Neural progenitor cell (in vitro differentiated cells): ENCODE results near the gene PTH2. TPM values are rescaled to one million over a fixed set of nuclear protein-coding genes. Genes with fewer than 3 reads are reported as not detected.

Source experiments
- DNase-seq: peaks from one replicate; pipeline ENCODE4 v3.0.0-alpha.2; 2016; ENCODE audit warnings: low spot score
- H2AFZ ChIP-seq: fragments of 200-600 bp; sonication (generic); replicated peaks from 2 replicates; pipeline ENCODE4 v1.6.1; 2016; ENCODE audit warnings: antibody characterized with exemption
- H3F3A ChIP-seq: fragments of 200-600 bp; sonication (generic); 2 replicates; pipeline ENCODE4 v1.6.1; 2016; ENCODE audit warnings: antibody characterized with exemption, low read depth
- H3K27ac ChIP-seq: fragments of 200-600 bp; sonication (generic); 2 replicates; pipeline ENCODE4 v1.5.1; 2016; ENCODE audit warnings: mild to moderate bottlenecking
- H3K27me3 ChIP-seq: fragments of 200-600 bp; sonication (generic); 2 replicates; pipeline ENCODE4 v1.6.1; 2016; ENCODE audit warnings: mild to moderate bottlenecking, moderate library complexity
- H3K36me3 ChIP-seq: fragments of 200-600 bp; sonication (generic); 2 replicates; pipeline ENCODE4 v1.5.1; 2016
- H3K4me1 ChIP-seq: fragments of 200-600 bp; sonication (generic); 2 replicates; pipeline ENCODE4 v1.6.1; 2016; ENCODE audit warnings: mixed run types
- H3K4me2 ChIP-seq: fragments of 200-600 bp; sonication (generic); 2 replicates; pipeline ENCODE4 v1.6.1; 2016
- H3K4me3 ChIP-seq: fragments of 200-600 bp; sonication (generic); 2 replicates; pipeline ENCODE4 v1.5.1; 2016
- H3K79me2 ChIP-seq: fragments of 200-600 bp; sonication (generic); 2 replicates; pipeline ENCODE4 v1.6.1; 2016; ENCODE audit warnings: low read depth
- H3K9ac ChIP-seq: fragments of 200-600 bp; sonication (generic); 2 replicates; pipeline ENCODE4 v1.6.1; 2016
- H3K9me3 ChIP-seq: fragments of 200-600 bp; sonication (generic); 2 replicates; pipeline ENCODE4 v1.5.1; 2016; ENCODE audit warnings: low read depth
- H4K20me1 ChIP-seq: fragments of 200-600 bp; sonication (generic); 2 replicates; pipeline ENCODE4 v1.6.1; 2016; ENCODE audit warnings: low read depth
- H3K27ac Mint-ChIP-seq: 3 replicates; pipeline ENCODE4 v1.8.0; 2021; ENCODE audit warnings: mixed read lengths
- H3K27me3 Mint-ChIP-seq: 2 replicates; pipeline ENCODE4 v1.8.0; 2022; ENCODE audit warnings: low read depth, mild to moderate bottlenecking, inconsistent platforms, moderate library complexity, mixed read lengths; ENCODE audit not compliant: insufficient read depth
- H3K36me3 Mint-ChIP-seq: 3 replicates; pipeline ENCODE4 v1.8.0; 2021; ENCODE audit warnings: mixed read lengths
- H3K4me1 Mint-ChIP-seq: 3 replicates; pipeline ENCODE4 v1.8.0; 2021; ENCODE audit warnings: mixed read lengths
- H3K4me3 Mint-ChIP-seq: 3 replicates; pipeline ENCODE4 v1.8.0; 2021; ENCODE audit warnings: mild to moderate bottlenecking, moderate library complexity, mixed read lengths
- H3K9me3 Mint-ChIP-seq: 3 replicates; pipeline ENCODE4 v1.8.0; 2020; ENCODE audit warnings: mixed read lengths
- EZH2 ChIP-seq: fragments of 200-600 bp; sonication (generic); IDR thresholded peaks from 2 replicates; pipeline ENCODE4 v1.6.1; 2017; ENCODE audit warnings: antibody characterized with exemption, mild to moderate bottlenecking, moderate library complexity
- EZH2phosphoT487 ChIP-seq: fragments of 200-600 bp; sonication (generic); IDR thresholded peaks from 2 replicates; pipeline ENCODE4 v1.6.1; 2017; ENCODE audit warnings: antibody characterized with exemption
- total RNA-seq: library from RNA; depleted of rRNA; stranded (reverse); fragments of >200 nt; gene quantifications from 2 replicates; pipeline ENCODE4 v1.2.3, GENCODE V29; 2015; ENCODE audit warnings: low replicate concordance
- TF ChIP-seq, protein P1 (sequence below): fragments of 200-600 bp; sonication (generic); IDR thresholded peaks from 2 replicates; pipeline ENCODE4 v1.5.1; 2017; ENCODE audit warnings: antibody characterized with exemption, mild to moderate bottlenecking

PTH2 gene
- total RNA-seq, 1 donor from 2014 or later = not detected

DNA sequence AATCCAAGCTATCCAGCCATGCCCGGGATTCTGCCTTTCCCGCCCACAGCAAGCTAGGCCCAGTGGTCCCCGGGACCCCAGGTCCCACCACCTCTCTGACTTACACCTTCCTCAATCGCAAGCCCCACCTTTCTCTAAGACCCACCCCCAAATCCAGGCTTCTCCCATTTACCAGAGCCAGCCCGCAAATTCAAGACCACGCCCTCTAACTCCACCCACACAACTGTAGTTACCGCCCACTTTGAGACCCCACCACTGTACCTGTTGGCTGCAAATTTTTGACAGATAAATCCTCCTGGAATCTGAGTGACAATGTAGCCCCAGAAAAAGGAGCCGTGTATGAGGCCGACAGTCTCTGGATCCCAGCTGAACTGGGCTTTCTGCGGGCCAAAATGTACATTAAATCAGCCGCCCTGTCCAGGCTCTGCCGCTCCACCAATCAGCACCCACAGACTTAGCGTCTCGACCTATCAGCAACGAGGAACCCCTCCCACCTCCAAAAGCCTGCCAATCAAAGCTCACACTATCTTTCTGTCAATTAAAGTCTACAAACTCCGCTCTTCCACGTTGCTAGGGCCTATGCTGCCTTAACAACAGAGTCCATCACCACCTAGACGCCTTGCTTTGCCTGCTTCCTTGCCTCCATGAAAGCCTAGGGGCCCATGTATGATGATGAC lies 11.8 kb upstream of the PTH2 start:
- Mint-ChIP-seq H3K27ac (peak overlapping the region; percentile 23), H3K36me3 (peaks cover 2% of the 10 kb centered on the region), H3K4me1 (peaks cover 19% of the 10 kb centered on the region), H3K4me3 (peak overlapping the region; percentile 60), H3K9me3 (peaks cover 9% of the 10 kb centered on the region), H3K27me3 (peaks cover 74% of the 10 kb centered on the region)
- no peak overlapping the region for H3K4me3 ChIP-seq
- H3K27me3 ChIP-seq = peaks cover 96% of the 10 kb centered on the region
- H3F3A ChIP-seq = peaks cover 43% of the 10 kb centered on the region
- DNase-seq = no peak
- H3K4me1 ChIP-seq = peaks cover 12% of the 10 kb centered on the region
- no peak overlapping the region for H2AFZ ChIP-seq
- H3K9me3 ChIP-seq = no peaks in the 10 kb centered on the region
- H4K20me1 ChIP-seq = no peaks in the 10 kb centered on the region
- no peaks in the 10 kb centered on the region for H3K79me2 ChIP-seq
- no peak overlapping the region for H3K9ac ChIP-seq
- H3K36me3 ChIP-seq = no peaks in the 10 kb centered on the region
- no peak overlapping the region for H3K4me2 ChIP-seq
- H3K27ac ChIP-seq = no peak overlapping the region
- no peak for TF ChIP-seq EZH2phosphoT487
- TF ChIP-seq EZH2 = no peak
- TF ChIP-seq, protein P1, sequence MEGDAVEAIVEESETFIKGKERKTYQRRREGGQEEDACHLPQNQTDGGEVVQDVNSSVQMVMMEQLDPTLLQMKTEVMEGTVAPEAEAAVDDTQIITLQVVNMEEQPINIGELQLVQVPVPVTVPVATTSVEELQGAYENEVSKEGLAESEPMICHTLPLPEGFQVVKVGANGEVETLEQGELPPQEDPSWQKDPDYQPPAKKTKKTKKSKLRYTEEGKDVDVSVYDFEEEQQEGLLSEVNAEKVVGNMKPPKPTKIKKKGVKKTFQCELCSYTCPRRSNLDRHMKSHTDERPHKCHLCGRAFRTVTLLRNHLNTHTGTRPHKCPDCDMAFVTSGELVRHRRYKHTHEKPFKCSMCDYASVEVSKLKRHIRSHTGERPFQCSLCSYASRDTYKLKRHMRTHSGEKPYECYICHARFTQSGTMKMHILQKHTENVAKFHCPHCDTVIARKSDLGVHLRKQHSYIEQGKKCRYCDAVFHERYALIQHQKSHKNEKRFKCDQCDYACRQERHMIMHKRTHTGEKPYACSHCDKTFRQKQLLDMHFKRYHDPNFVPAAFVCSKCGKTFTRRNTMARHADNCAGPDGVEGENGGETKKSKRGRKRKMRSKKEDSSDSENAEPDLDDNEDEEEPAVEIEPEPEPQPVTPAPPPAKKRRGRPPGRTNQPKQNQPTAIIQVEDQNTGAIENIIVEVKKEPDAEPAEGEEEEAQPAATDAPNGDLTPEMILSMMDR = no peak

DNA sequence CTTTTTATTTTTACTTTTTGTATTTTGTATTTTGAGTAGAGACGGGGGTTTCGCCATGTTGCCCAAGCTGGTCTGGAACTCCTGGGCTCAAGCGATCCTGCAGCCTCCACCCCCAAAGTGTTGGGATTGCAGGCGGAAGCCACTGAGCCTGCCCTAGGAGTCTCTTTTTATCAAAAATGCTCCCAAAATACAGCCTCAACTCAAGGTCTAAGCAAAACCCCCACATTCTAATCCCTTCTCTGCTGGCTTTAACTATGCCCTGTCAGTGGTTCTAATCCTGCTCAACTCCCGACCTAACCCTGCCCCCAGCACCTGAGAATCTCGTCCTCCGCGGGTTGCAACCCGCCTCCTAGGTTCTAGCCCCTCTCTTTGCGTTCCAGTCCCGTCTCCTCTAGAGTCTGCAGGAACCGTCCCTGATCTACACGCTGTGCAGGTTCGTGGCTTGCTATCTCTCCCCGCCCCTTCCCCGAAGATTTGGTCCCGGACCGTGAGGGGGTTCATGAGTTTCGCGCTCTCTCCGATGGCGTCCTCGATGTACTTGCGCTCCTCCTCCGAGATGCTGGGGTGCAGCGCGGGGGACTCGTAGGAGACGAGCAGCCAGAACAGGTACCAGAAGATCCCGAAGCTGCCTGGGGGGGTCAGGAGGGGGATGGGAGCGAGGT lies 10.1 kb upstream of the PTH2 start:
- Histone ChIP-seq H3K4me2 (no peak overlapping the region), H3K36me3 (no peaks in the 10 kb centered on the region), H3K4me1 (peaks cover 21% of the 10 kb centered on the region), H3F3A (peaks cover 58% of the 10 kb centered on the region), H3K27me3 (peaks cover 96% of the 10 kb centered on the region), H4K20me1 (no peaks in the 10 kb centered on the region), H3K4me3 (no peak overlapping the region), H3K79me2 (no peaks in the 10 kb centered on the region), H3K27ac (no peak overlapping the region), H2AFZ (no peak overlapping the region), H3K9ac (no peak overlapping the region), H3K9me3 (no peaks in the 10 kb centered on the region)
- H3K9me3 Mint-ChIP-seq = peaks cover 12% of the 10 kb centered on the region
- TF ChIP-seq, protein P1 = no peak
- TF ChIP-seq EZH2phosphoT487 = no peak
- no peak for TF ChIP-seq EZH2
- H3K27me3 Mint-ChIP-seq = peaks cover 63% of the 10 kb centered on the region
- H3K36me3 Mint-ChIP-seq = peaks cover 2% of the 10 kb centered on the region
- H3K27ac Mint-ChIP-seq = no peak overlapping the region
- no peak for DNase-seq
- peaks cover 33% of the 10 kb centered on the region for H3K4me1 Mint-ChIP-seq
- H3K4me3 Mint-ChIP-seq = no peak overlapping the region

- Histone ChIP-seq H3K27ac (no peak overlapping the region), H3K9me3 (no peaks in the 10 kb centered on the region), H3K79me2 (no peaks in the 10 kb centered on the region), H3K27me3 (peaks cover 96% of the 10 kb centered on the region), H4K20me1 (no peaks in the 10 kb centered on the region), H2AFZ (no peak overlapping the region), H3K4me3 (peak overlapping the region; percentile 30), H3K4me1 (peaks cover 21% of the 10 kb centered on the region), H3K36me3 (no peaks in the 10 kb centered on the region), H3K9ac (no peak overlapping the region), H3F3A (peaks cover 59% of the 10 kb centered on the region), H3K4me2 (peak overlapping the region; percentile 57)
- Mint-ChIP-seq H3K36me3 (peaks cover 2% of the 10 kb centered on the region), H3K4me1 (peaks cover 39% of the 10 kb centered on the region), H3K27ac (no peak overlapping the region), H3K9me3 (peaks cover 12% of the 10 kb centered on the region), H3K4me3 (no peak overlapping the region), H3K27me3 (peaks cover 61% of the 10 kb centered on the region)
- TF ChIP-seq, protein P1 = no peak
- TF ChIP-seq EZH2 = peak; percentile 95
- TF ChIP-seq EZH2phosphoT487 = peak; percentile 83
- peak; percentile 75 for DNase-seq
Observed at GRCh38 chr19:49432141-49433073, 9.2 kb upstream of the PTH2 start.
